NCI-H526 (cell line): Measurements from ENCODE around the gene RPL31.

Experiments
- DNase-seq, 2 experiments: peaks; one replicate each; lab custom pipeline; 2025; lab: John Stamatoyannopoulos, UW

RPL31 gene

GRCh38 chr2:100995309-100996075 lies 6.6 kb upstream of the RPL31 start:
- DNase-seq: no peak

- DNase-seq: no peak
Observed at GRCh38 chr2:100997509-100998234, 4.4 kb upstream of the RPL31 start.

GRCh38 chr2:100998235-100998573 lies 3.9 kb upstream of the RPL31 start:
- DNase-seq: no peak

- DNase-seq: no peak
Observed at GRCh38 chr2:100999995-101000394, 2.1 kb upstream of the RPL31 start.

- DNase-seq: no peak
Observed at GRCh38 chr2:101002562-101003277, 631 bp downstream of the RPL31 start.

GRCh38 chr2:101003278-101003775 lies 1.2 kb downstream of the RPL31 start:
- no peak for DNase-seq

GRCh38 chr2:101004620-101005325 lies 2.7 kb downstream of the RPL31 start:
- DNase-seq: no peak

- DNase-seq: no peak
Observed at GRCh38 chr2:101006065-101006715, 4.1 kb downstream of the RPL31 start.

- no peak for DNase-seq
Observed at GRCh38 chr2:101007415-101008345, 5.6 kb downstream of the RPL31 start.

GRCh38 chr2:101011152-101011551 lies 9.1 kb downstream of the RPL31 start:
- no peak for DNase-seq

GRCh38 chr2:101012054-101012705 lies 10.1 kb downstream of the RPL31 start:
- no peak for DNase-seq

GRCh38 chr2:101012706-101013181 lies 10.7 kb downstream of the RPL31 start:
- peak in 1 of 2 experiments; percentile 40 for DNase-seq

GRCh38 chr2:101014264-101014857 lies 12.3 kb downstream of the RPL31 start:
- no peak for DNase-seq

- DNase-seq: no peak
Observed at GRCh38 chr2:101017371-101017770, 15.3 kb downstream of the RPL31 start.

- no peak for DNase-seq
Observed at GRCh38 chr2:101018934-101019333, 16.8 kb downstream of the RPL31 start.

GRCh38 chr2:101022221-101022620 lies 20.1 kb downstream of the RPL31 start:
- no peak for DNase-seq

GRCh38 chr2:101023327-101024107 lies 21.4 kb downstream of the RPL31 start:
- no peak for DNase-seq

GRCh38 chr2:101025561-101025960 lies 23.5 kb downstream of the RPL31 start:
- no peak for DNase-seq
